Motor neuron (in vitro differentiated cells): ENCODE data around the gene PLK4. TPM values are rescaled to one million over a fixed set of nuclear protein-coding genes. Genes with fewer than 3 reads are reported as not detected.
A peak's percentile ranks its signal among the peaks of the same experiment; 100 is the strongest.

Source experiments
- ATAC-seq, 8 experiments: fragments of 200-7000 bp; cut with Tn5 transposase; replicated peaks in 6 of 8; 2 replicates each; pipeline ENCODE4 v1.8.0; 2021; ENCODE audit warnings: mild to moderate bottlenecking in 8 of 8, moderate library complexity in 8 of 8
- H3K27ac ChIP-seq, 2 donors: fragments of 250-450 bp; sonication (Bioruptor Pico); 2 replicates each; pipeline ENCODE4 v1.9.0; 2021; ENCODE audit warnings: antibody characterized with exemption in 2 of 2, mild to moderate bottlenecking in 2 of 2, moderate library complexity in 1 of 2
- H3K4me1 ChIP-seq, 2 donors: fragments of 250-450 bp; sonication (Bioruptor Pico); replicated peaks in 1 of 2; 2 replicates each; pipeline ENCODE4 v1.6.1; 2021; ENCODE audit warnings: antibody characterized with exemption in 2 of 2, mild to moderate bottlenecking in 2 of 2, moderate library complexity in 1 of 2
- H3K4me3 ChIP-seq, 5 donors: fragments of 250-450 bp; sonication (Bioruptor Pico); 2 replicates each; pipeline ENCODE4 v1.9.0; 2021; ENCODE audit warnings: antibody characterized with exemption in 5 of 5, mild to moderate bottlenecking in 5 of 5, moderate library complexity in 4 of 5
- WGBS, 10 experiments: fragments of 450-650 bp; shearing (Covaris generic); methylation state at CpG; one replicate each; pipeline ENCODE4 v1.0.0; 2022; 5-methylcytosine and 5-hydroxymethylcytosine counted together
- in situ Hi-C, 9 experiments: fragments of 400-800 bp; cut with MboI; loops; one replicate each; pipeline ENCODE4 v1.15.0; 2021; ENCODE audit warnings: low sequenced_read_pairs in 9 of 9, low pct_unique_long_range_greater_than_20kb in 2 of 9; ENCODE audit not compliant: unreplicated experiment in 9 of 9
- total RNA-seq, 8 experiments: library from RNA; unstranded; fragments of 300-600 nt; gene quantifications; 2 replicates each; pipeline versions ENCODE4 v1.2.3 to v1.2.4, GENCODE V29; 2022

The PLK4 gene
- total RNA-seq, result 10 to 100 TPM in 3 of 8 experiments, 1 to 10 TPM in 4, not detected in 1; 1.6 to 19.7 (median 3.6) TPM

DNA sequence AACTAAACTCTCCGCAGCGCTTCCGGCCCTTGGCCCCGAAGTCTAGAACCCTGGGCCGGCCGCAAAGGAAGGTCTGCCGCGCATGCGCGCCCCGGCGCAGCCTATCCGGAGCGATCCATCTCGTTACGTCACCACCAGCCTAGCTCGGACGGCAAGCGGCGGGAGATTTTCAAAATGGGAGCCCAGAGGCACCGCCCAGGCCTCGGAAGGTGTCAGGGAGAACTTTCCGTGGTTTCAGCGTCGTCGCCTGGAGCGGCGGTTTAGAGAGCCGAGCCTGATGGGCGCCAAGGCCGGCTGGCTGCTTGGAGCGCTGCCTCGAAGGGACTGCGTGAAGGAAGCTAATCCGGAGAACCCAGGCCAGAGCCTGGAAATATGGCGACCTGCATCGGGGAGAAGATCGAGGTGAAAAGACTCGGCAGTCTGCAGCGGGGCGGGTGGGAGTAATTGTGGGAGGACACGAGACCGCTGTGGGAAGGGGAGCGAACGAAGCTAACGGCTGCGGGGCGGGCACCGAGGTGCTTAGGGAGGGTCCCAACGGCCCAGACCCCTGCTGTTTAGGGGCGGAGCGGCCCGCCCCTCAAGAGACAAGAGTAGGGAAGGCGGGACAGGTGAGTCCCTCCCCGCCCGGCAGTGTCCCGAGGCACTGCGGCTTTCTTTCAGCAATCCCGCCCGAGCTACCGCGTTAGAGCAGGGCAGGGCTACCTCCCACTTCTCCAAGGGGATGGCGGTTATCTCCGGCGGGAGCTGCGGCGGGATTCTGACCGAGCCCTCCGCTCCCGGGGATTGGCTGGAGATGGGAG, at the start of gene PLK4:
PLK4 (plus strand) TSS at position 131 of the 800 bp plus-strand sequence; CDS start at position 373, 242 bp downstream.
- ATAC-seq, result peak; percentile 86 to 98 (median 96)
- 0% methylated on average over 1 to 16 of the region's 70 CpGs; no CpG with 5 or more reads in 2 of the 10 experiments for WGBS, 10 experiments
- Histone ChIP-seq H3K4me1 (peaks cover 0 to 3% of the 10 kb centered on the region in 2 donors), H3K4me3 (peak within 1 kb of the TSS; percentile 75 to 99 (median 84)), H3K27ac (peak within 1 kb of the TSS in 1 of 2 donors; percentile 56)
- in situ Hi-C loops, result no loop called here

DNA sequence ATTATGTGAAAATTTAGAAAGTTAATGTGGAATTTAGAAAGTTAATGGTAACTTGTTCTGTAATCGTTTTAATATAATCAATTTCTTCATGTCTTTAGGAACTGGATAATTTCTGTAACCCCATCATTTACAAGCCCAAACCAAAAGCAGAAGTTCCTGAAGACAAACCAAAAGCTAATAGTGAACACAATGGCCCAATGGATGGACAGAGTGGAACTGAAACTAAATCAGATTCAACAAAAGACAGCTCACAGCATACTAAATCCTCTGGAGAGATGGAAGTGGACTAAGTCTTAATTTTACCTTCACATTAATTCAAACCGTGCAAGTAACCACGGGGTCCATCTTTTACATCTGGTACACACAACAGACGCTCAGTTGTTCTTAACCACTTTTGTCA, 48.1 kb upstream of the PLK4 start:
- 46 to 100% (median 92%) methylated on average over 1 to 4 of the region's 4 CpGs for WGBS, 10 experiments

DNA sequence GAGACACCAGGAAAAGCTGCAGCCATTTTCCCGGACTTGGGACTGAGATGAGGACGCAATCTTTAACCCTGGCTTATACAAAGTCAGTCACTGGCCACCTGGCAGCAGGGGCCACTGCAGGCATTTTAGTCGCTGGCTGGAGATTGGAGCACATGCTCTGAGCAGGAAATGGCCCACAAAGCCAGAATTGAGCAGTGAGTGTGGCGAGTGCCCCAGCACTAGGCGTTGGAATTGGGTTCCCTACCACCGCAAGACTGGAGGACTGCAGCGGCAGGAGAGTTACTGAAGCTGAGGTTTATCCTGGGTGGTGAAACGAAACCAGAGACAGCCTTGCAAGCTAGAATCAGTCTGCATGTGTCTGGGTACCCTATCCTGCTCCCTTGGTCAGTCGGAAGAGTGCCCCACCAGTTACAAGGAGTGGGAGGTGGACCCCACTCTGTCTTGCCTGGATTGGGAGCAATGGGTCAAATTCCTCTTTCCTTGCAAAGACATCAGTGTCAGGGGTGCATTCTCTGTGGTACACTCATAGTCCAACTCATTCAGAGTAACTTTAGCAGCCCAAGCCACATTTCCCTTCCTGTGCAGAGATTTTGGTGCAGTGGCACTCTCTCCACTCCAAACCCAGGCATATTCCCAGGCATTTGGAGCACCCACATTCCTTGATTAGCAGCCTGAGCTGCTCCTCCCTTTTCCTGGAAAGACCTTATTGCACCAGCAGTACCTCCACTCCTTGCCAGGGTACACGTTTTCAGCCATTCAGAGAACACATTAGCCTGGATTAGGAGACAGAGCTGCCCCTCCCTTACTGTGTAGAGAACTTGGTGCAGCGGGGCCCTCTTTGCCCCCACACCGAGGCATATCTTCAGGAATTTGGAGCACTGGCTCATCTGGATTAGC, 36.7 kb upstream of the PLK4 start:
- Histone ChIP-seq H3K27ac (no peak overlapping the region), H3K4me1 (no peaks in the 10 kb centered on the region), H3K4me3 (no peak overlapping the region)
- no peak for ATAC-seq
- WGBS, 10 experiments, result 60 to 100% (median 87%) methylated on average over 1 to 4 of the region's 12 CpGs; no CpG with 5 or more reads in 1 of the 10 experiments
- in situ Hi-C loops, result no loop called here

More for the DNA sequence above, 48.1 kb upstream of the PLK4 start:
- in situ Hi-C loops, result no loop called here
- no peak for ATAC-seq
- Histone ChIP-seq H3K27ac (no peak overlapping the region), H3K4me3 (no peak overlapping the region), H3K4me1 (no peaks in the 10 kb centered on the region)

DNA sequence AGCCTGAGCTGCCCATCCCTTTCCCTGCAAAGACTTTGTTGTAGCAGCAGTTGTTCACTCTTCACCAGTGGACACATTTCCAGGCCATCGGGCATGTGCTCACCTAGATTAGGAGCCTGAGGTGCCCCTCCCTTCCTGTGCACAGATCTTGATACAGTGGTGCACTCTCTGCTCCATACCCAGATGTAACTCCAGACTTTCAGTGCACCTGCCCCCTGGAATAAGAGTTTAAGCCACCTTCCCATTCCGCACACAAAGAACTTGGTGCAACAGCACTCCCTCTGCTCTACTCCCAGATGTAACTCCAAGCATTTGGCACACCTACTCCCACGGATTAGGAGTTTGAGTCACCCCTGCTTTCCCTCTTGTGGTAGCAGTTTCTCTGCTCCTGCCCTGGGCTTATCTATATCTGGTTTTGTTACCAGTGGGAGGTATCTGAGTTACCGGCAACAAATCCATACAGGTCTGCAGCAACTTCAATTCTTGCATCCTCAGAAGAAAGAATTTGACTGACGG, 36.0 kb upstream of the PLK4 start:
- H3K27ac ChIP-seq, result no peak overlapping the region

DNA sequence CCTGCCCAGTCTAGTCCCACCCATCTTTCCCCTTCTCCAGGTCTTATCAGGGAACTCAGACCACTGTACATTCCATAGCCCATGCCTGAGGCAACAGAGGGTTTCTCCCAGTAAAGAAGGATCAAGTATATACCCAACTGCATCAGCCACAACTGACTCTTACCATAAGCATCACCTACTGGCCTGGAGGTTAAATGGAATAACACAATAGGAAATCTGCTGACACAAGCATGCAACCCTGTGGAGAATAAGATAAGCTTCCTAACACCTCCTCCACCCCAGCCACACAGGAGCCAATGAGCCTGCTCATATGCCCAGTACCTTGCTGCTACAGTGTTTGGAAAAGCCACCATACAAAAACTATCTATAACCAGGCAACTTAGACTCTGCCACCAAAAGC, 34.6 kb upstream of the PLK4 start:
- Histone ChIP-seq H3K4me1 (no peaks in the 10 kb centered on the region), H3K27ac (no peak overlapping the region), H3K4me3 (no peak overlapping the region)
- in situ Hi-C loops, result no loop called here
- ATAC-seq, result no peak

More for the DNA sequence above, 36.0 kb upstream of the PLK4 start:
- WGBS, 10 experiments, result 73 to 100% (median 92%) methylated on average over 1 to 4 of the region's 5 CpGs; no CpG with 5 or more reads in 1 of the 10 experiments
- no peak overlapping the region for H3K4me3 ChIP-seq
- H3K4me1 ChIP-seq, result no peaks in the 10 kb centered on the region
- no peak for ATAC-seq
- in situ Hi-C loops, result no loop called here

DNA sequence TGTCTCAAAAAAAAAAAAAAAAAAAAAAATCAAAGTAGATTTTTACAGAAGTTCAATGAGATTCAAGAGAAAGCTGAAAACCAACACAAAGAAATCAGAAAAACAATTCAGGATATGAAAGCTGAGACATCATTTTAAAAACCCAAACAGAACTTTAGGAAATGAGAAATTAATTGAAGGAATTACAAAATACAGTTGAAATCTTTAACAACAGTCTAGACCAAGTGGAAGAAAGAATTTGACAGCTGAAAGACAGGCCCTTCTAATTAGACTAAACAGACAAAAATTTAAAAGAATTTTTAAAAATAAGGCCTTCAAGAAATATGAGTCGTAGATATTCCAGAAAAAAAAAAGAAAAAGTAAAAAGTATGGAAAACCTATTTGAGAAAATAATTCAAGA, 33.9 kb upstream of the PLK4 start:
- Histone ChIP-seq H3K27ac (no peak overlapping the region), H3K4me1 (no peaks in the 10 kb centered on the region), H3K4me3 (no peak overlapping the region)
- ATAC-seq, result no peak
- WGBS, 10 experiments, result 63 to 100% (median 95%) methylated on average over 1 of the region's 1 CpG; no CpG with 5 or more reads in 1 of the 10 experiments
- in situ Hi-C loops, result no loop called here

DNA sequence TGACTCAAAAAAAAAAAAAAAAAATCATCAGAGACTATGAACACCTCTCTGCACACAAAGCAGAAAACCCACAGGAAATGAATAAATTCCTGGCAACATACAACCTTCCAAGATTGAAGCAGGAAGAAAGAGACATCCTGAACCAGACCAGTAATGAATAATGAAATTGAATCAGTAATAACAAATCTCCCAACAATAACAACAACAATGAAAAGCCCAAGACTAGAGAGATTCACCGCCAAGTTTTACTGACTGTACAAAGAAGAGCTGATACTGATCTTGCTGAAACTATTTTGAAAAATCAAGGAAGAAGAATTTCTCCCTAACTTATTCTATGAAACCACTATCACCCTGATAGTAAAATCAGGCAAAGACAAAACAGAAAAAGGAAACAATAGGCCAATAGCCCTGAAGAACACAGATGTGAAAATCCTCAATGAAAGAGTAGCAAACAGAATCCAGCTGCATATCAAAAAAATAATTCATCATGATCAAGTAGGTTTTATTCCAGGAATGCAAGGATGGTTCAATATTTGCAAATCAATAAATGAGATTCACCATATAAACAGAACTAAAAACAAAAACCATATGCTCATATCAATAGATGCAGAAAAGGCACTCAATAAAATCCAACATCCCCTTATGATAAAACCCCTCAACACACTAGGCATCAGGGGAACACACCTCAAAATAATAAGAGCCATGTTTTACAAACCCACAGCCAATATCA, 31.0 kb upstream of the PLK4 start:
- no peak for ATAC-seq

DNA sequence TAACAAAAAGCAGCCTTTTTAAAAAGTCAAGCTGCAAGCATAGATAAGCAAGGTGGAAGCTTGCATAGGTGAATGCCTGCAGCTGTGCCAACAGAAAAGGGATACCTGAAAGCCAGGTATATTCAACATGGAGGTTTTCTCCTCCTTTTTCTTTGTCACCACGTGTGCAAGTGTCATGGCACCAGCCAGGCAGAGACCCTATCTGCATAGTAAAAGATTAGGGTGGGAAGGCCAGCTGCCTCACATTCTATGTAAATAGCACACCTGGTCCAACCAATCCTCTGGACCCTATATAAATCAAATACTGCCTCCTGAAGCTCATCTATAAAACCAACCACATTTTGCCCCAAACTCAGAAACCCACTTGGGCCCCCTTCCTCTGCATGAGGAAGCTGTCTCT, 28.0 kb upstream of the PLK4 start:
- no peak overlapping the region for H3K4me3 ChIP-seq
- no peak overlapping the region for H3K27ac ChIP-seq
- no peak for ATAC-seq
- in situ Hi-C loops, result no loop called here
- 0 to 14% (median 0%) methylated on average over 1 of the region's 1 CpG; no CpG with 5 or more reads in 5 of the 10 experiments for WGBS, 10 experiments
- H3K4me1 ChIP-seq, result no peaks in the 10 kb centered on the region

More for the DNA sequence above, 31.0 kb upstream of the PLK4 start:
- no peak overlapping the region for H3K4me3 ChIP-seq
- WGBS, 10 experiments, result 20 to 100% (median 88%) methylated on average over 1 of the region's 1 CpG; no CpG with 5 or more reads in 2 of the 10 experiments
- in situ Hi-C loops, result no loop called here
- no peaks in the 10 kb centered on the region for H3K4me1 ChIP-seq
- H3K27ac ChIP-seq, result no peak overlapping the region

DNA sequence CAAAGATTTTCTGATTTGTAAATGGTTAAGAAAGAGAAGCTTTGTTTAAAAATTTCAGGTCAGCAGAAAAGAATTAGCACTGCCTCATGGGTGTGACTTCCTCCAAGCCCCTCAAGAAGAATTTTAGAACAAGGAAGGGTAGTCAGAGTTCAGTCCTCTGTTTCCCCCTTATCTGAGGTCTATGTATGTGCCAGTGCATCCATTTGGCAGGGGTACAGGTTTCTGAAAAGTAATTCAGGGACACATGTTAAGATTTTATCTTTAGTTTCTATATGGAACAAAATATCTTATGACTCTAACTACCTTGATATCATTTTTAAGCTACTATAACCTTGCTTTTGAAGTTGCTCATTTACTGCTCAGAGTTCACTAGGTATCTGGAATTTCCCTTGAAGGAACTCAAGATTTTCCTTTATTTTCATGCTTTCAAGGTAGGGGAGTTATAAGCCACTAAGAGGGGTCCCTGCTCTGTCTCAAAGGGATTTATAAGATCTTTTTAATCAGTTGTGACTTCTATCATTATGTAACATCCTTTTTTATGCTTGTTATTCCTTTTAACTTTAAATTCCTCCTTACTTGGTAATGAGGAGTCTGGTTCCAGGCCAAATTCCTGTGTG, 24.4 kb upstream of the PLK4 start:
- in situ Hi-C loops, result no loop called here
- Histone ChIP-seq H3K4me1 (no peaks in the 10 kb centered on the region), H3K27ac (no peak overlapping the region), H3K4me3 (no peak overlapping the region)
- no peak for ATAC-seq

DNA sequence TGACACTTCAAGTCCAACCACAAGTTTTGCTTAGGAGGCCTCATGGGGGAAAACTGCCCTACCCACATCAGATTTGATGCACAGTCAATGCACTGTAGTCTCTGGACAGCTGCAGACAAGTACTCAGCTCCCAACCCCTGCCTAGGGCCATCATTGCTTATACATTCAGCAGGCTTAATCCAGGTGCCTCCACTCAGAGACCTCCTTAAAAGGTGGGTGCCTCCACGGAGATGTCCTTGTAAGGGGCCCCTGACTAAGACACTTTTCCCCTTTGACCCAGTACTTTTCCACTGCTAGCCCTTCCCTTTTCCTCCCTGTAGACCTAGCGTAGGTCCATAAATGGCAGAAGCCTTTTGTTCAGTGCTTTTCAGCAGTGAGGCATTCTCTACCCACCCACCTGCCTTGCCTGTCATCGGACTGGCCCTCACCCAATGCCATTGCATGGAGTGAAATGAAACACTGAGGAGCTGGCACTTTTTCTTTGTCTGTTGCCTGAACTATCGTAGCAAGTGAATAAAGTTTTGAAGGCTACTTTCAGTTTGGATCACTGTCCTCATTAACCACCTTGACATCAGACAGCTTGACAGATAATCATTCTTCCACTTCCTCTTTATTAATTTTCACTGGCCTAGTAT, 23.8 kb upstream of the PLK4 start:
- in situ Hi-C loops, result no loop called here

DNA sequence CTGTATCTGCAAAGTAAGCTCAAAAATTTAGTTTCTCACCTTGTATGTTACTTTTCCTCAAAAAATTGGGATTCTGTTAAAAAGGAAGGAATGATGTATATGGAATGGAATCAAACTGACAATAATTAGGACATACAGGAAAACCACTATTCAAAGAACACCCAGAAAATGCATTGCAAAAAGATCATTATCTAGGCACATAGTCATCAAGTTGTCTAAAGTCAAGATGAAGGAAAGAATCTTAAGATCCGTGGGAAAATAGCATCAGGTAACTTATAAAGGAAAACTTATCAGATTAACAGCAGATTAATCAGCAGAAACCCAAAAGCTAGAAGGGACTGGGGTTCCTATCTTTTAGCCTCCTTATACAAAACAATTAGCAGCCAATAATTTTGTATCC, 23.1 kb upstream of the PLK4 start:
- WGBS, 10 experiments, result 40 to 100% (median 93%) methylated on average over 1 of the region's 1 CpG; no CpG with 5 or more reads in 1 of the 10 experiments
- no peak for ATAC-seq
- Histone ChIP-seq H3K4me1 (no peaks in the 10 kb centered on the region), H3K4me3 (no peak overlapping the region), H3K27ac (no peak overlapping the region)
- in situ Hi-C loops, result no loop called here

More for the DNA sequence above, 23.8 kb upstream of the PLK4 start:
- H3K4me1 ChIP-seq, result no peaks in the 10 kb centered on the region
- no peak overlapping the region for H3K27ac ChIP-seq
- ATAC-seq, result peak in 4 of 8 experiments; percentile 26 to 99 (median 87)
- H3K4me3 ChIP-seq, result no peak overlapping the region
- 59 to 100% (median 80%) methylated on average over 1 to 4 of the region's 4 CpGs; no CpG with 5 or more reads in 1 of the 10 experiments for WGBS, 10 experiments

DNA sequence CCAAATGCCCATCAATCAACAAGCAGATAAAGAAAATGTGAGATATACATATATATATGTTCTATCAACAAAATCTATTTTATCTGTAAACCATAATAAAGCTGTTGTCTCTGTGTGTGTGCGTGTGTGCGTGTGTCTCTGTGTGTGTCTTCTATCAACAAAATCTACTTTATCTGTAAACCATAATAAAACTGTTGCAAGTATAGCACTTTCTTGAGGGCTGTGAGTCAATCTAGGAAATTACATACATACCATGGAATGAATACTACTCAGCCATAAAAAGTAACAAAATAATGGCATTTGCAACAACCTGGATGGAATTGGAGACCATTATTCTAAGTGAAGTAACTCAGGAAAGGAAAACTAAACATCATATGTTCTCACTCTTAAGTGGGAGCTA, 12.5 kb upstream of the PLK4 start:
- in situ Hi-C loops, result no loop called here
- Histone ChIP-seq H3K27ac (no peak overlapping the region), H3K4me1 (no peaks in the 10 kb centered on the region), H3K4me3 (no peak overlapping the region)
- WGBS, 10 experiments, result 95 to 100% (median 100%) methylated on average over 1 to 2 of the region's 2 CpGs; no CpG with 5 or more reads in 2 of the 10 experiments
- ATAC-seq, result no peak
